SH-SY5Y (cell line): ENCODE results near the gene KANSL2.

ENCODE experiments used
- GATA2 ChIP-seq: IDR thresholded peaks from 2 replicates; pipeline ENCODE4 v1.6.1; 2011; ENCODE audit warnings: mild to moderate bottlenecking, low read depth, low read length
- GATA3 ChIP-seq: IDR thresholded peaks from 2 replicates; pipeline ENCODE4 v1.6.1; 2011; ENCODE audit warnings: low read depth, mild to moderate bottlenecking, low read length, moderate library complexity

DNA sequence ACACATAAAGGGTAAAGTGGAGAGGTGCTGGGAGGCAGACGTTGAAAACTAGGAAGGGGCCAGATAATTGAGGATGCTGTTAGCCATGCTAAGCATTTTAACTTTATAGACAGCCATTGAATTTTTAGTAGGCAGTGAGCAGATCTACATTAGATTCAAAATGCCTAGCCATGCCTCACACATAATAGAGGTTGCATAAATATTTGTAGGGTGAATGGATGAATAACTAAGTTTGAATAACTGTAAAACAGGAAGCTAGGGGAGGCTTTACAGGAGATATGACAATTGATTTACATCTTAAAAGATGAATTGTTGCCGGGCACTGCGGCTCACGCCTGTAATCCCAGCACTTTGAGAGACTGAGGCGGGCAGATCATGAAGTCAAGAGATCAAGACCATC, 46.8 kb upstream of the KANSL2 start:
- TF ChIP-seq GATA2 (no peak), GATA3 (no peak)
